ENCODE data around the gene NAALADL2. TPM values are rescaled to one million over a fixed set of nuclear protein-coding genes. Genes with fewer than 3 reads are reported as not detected.

The NAALADL2 gene
- total and polyA plus RNA-seq, 9 of the 15 experiments (the other 6 are each of a cell fraction or from before 2014, with no cell fraction given), result 0.29 to 1.1 (median 0.79) TPM; not detected in 1

DNA sequence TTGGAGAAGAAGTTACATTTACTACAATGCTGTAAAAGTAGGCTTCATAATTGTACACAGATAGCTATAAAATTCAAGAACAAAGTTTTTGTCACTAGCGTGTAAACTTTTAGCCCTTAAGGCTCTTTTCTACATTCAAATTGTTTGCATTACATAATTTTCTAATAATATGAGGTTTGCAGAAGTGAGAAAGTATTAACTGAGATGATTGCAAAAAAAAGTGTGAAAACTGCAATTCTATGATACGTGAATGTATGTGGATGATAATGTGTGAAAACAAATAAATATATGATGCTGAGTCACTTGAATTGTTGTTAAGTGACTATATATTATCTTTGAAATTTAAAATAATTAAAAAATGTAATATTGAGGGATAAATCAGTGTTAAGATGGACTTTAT, 557.5 kb downstream of the NAALADL2 start (continued):
- TF ChIP-seq, protein P1, sequence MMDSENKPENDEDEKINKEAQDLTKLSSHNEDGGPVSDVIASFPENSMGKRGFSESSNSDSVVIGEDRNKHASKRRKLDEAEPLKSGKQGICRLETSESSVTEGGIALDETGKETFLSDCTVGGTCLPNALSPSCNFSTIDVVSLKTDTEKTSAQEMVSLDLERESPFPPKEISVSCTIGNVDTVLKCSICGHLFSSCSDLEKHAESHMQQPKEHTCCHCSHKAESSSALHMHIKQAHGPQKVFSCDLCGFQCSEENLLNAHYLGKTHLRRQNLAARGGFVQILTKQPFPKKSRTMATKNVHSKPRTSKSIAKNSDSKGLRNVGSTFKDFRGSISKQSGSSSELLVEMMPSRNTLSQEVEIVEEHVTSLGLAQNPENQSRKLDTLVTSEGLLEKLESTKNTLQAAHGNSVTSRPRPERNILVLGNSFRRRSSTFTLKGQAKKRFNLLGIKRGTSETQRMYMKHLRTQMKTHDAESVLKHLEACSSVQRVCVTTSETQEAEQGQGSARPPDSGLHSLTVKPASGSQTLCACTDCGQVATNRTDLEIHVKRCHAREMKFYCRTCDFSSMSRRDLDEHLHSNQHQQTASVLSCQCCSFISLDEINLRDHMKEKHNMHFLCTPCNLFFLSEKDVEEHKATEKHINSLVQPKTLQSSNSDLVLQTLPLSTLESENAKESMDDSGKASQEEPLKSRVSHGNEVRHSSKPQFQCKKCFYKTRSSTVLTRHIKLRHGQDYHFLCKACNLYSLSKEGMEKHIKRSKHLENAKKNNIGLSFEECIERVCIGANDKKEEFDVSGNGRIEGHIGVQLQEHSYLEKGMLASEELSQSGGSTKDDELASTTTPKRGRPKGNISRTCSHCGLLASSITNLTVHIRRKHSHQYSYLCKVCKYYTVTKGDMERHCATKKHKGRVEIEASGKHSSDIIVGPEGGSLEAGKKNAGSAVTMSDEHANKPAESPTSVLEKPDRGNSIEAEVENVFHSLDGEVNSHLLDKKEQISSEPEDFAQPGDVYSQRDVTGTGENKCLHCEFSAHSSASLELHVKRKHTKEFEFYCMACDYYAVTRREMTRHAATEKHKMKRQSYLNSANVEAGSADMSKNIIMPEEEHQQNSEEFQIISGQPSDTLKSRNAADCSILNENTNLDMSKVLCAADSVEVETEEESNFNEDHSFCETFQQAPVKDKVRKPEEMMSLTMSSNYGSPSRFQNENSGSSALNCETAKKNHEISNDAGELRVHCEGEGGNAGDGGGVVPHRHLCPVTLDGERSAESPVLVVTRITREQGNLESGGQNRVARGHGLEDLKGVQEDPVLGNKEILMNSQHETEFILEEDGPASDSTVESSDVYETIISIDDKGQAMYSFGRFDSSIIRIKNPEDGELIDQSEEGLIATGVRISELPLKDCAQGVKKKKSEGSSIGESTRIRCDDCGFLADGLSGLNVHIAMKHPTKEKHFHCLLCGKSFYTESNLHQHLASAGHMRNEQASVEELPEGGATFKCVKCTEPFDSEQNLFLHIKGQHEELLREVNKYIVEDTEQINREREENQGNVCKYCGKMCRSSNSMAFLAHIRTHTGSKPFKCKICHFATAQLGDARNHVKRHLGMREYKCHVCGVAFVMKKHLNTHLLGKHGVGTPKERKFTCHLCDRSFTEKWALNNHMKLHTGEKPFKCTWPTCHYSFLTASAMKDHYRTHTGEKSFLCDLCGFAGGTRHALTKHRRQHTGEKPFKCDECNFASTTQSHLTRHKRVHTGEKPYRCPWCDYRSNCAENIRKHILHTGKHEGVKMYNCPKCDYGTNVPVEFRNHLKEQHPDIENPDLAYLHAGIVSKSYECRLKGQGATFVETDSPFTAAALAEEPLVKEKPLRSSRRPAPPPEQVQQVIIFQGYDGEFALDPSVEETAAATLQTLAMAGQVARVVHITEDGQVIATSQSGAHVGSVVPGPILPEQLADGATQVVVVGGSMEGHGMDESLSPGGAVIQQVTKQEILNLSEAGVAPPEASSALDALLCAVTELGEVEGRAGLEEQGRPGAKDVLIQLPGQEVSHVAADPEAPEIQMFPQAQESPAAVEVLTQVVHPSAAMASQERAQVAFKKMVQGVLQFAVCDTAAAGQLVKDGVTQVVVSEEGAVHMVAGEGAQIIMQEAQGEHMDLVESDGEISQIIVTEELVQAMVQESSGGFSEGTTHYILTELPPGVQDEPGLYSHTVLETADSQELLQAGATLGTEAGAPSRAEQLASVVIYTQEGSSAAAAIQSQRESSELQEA (IDR thresholded peaks at IDR 0.05; ENCODE audit: low read depth), result no peak
- TF ChIP-seq, protein P2, sequence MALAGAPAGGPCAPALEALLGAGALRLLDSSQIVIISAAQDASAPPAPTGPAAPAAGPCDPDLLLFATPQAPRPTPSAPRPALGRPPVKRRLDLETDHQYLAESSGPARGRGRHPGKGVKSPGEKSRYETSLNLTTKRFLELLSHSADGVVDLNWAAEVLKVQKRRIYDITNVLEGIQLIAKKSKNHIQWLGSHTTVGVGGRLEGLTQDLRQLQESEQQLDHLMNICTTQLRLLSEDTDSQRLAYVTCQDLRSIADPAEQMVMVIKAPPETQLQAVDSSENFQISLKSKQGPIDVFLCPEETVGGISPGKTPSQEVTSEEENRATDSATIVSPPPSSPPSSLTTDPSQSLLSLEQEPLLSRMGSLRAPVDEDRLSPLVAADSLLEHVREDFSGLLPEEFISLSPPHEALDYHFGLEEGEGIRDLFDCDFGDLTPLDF (CRISPR knock-in tag; IDR thresholded peaks at IDR 0.05), result no peak
- TF ChIP-seq RBM14 (IDR thresholded peaks at IDR 0.05; ENCODE audit: borderline replicate concordance, insufficient read depth, low read depth, low read length) (no peak), HMGN3 (IDR thresholded peaks at IDR 0.05; ENCODE audit: borderline replicate concordance, extremely low read depth, insufficient read length, low read depth, low read length) (no peak)
